LNCaP clone FGC (cell line): Measurements from ENCODE around the gene SECISBP2L.

ENCODE experiments used
- DNase-seq: peaks from one replicate; pipeline ENCODE4 v3.0.0-alpha.2; 2011; ENCODE audit warnings: low read depth
- H3K4me3 ChIP-seq: 2 replicates; pipeline ENCODE4 v1.5.1; 2011; ENCODE audit warnings: mild to moderate bottlenecking, low read depth, low read length, control low read depth
- TF ChIP-seq, protein P1 (sequence below): IDR thresholded peaks from 2 replicates; pipeline ENCODE4 v1.5.1; 2012; ENCODE audit warnings: mild to moderate bottlenecking; ENCODE audit not compliant: control insufficient read depth, insufficient read depth; ENCODE audit errors: extremely low read depth

SECISBP2L gene

DNA sequence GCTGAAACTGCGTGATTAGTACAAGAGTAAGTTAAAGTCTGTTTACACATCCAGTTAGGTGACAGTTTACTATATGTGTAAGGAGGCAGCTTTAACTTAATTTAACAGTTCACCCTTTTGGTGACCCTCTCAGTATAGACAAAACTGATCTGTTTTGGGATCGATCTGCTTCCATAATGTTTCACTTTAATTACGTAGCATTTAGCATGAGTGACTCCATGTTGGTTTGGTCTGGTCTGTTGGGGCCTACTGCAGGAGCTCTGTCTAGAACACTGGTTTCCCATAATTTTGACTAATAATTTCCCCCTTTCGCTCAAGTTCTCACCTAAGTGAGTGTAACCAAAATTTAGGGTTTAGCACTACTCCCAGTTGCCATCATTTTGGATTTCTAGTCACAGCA is 6.4 kb upstream of the SECISBP2L start:
- TF ChIP-seq, protein P1, sequence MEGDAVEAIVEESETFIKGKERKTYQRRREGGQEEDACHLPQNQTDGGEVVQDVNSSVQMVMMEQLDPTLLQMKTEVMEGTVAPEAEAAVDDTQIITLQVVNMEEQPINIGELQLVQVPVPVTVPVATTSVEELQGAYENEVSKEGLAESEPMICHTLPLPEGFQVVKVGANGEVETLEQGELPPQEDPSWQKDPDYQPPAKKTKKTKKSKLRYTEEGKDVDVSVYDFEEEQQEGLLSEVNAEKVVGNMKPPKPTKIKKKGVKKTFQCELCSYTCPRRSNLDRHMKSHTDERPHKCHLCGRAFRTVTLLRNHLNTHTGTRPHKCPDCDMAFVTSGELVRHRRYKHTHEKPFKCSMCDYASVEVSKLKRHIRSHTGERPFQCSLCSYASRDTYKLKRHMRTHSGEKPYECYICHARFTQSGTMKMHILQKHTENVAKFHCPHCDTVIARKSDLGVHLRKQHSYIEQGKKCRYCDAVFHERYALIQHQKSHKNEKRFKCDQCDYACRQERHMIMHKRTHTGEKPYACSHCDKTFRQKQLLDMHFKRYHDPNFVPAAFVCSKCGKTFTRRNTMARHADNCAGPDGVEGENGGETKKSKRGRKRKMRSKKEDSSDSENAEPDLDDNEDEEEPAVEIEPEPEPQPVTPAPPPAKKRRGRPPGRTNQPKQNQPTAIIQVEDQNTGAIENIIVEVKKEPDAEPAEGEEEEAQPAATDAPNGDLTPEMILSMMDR = no peak
- no peak overlapping the region for H3K4me3 ChIP-seq
- DNase-seq = no peak

DNA sequence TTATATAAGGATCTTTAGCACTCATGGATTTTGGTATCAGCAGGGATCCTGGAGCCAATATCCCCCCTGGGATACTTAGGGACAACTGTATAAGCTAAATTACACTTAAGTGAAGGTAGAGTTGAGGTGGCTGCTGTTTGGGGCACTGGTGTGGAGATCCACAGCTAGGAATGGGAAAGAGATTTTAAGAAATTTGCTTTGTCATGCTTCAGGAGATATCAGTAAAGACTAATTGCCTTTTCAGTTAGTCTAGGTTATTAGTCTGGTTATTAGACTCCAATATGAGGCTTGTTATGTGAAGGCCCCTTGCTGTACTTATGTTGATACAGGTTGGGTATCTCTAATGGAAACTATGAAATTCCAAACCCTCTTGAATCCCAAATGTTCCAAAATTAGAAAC is 1.2 kb upstream of the SECISBP2L start:
- H3K4me3 ChIP-seq = no peak overlapping the region
- TF ChIP-seq, protein P1 = no peak
- DNase-seq = no peak

DNA sequence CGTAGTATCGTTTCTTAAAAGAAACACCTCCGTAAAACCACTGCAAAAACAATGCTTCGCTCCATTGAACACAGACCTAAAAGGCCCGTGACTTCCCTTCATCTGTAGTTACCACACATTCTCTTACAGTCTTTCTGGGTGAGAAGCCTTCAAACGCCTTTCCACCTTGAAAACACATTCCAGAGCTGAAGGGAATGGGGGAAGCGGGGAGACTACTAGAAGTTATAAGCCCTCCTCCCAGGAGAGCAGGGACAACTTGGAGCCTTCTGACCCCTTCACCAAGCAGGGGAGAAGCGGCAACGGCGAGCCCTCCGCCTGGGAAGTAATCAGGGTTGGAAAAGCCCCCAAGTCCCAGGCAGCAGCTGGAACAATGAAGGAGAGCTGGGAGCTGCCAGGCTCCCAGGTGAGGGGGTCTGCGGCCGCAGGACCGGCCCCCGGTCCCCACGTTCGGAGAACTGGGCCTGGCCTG is 461 bp downstream of the SECISBP2L start:
- H3K4me3 ChIP-seq = peak overlapping the region; percentile 83
- no peak for DNase-seq
- TF ChIP-seq, protein P1 = no peak

DNA sequence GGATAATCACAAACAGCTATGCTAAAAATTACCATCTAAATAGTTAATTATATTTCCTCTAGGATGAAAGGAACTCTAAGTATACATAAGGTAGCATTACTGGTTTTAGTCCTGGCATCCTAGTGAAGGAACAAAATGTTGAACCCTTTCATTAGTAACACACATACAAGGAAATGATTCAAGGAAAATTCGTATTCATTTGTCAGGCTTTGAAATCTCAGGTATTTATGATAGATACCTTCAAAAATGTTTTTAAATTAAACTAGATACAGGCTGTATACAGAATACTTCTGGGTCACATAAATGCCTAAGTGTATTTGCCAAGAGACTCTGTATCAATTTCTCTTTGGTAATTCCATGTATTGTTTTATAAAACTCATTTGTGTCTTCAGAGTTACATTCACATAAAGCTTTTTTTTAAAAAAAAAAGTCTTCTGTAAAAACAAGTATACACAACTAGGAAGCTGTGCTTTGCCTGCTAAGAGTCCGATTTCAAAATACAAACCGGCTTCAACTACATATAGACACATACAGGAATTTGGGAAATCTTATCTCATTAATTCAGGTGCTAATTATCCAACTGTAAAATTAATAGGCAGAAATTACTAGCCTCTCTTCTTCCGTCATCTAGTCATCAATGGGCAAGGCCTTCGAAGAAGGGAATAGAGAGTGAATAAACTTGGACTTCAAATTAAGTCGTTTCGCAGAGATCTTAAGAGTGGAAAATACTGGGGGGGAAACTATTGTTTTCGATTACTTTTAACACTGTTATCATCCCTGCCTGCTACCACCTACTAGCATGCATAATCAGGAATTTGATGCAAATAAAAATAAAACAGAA is 1.3 kb downstream of the SECISBP2L start:
- H3K4me3 ChIP-seq = peak overlapping the region; percentile 83
- DNase-seq = no peak
- TF ChIP-seq, protein P1 = no peak

DNA sequence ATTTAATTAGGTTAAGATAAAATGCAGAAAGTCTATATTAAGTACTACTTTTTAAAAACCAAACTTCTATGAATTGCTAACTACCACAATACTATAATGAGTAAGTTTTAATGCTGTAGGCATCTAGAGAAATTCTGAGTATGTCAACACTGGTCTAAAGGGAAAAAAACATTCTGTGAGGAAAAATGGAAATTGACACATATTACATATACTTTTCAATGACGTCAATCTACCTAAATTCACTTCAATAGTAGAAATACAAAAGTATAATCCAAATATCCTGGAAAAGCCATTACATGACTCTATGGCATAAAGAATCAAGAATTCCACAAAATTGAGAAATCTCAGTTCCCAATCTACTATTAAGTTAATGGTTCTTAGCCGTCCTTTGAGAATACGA is 2.2 kb downstream of the SECISBP2L start:
- peak overlapping the region; percentile 83 for H3K4me3 ChIP-seq
- no peak for DNase-seq
- TF ChIP-seq, protein P1 = no peak

DNA sequence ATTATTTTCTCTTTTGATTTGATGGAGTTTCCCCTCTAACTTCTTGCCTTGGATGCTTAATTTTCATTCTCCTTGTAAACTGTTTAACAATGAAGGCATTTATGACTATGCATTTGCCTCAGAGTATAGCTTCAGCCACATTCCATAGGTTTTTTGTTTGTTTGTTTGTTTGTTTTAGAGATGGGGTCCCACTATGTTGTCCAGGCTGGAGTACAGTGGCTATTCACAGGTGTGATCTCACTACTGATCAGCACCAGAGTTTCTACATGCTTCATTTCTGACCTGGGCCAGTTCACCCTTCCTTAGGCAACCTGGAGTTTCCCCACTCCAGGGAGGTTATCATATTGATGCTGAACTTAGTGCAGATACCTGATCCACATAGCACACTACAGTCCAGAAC is 4.1 kb downstream of the SECISBP2L start:
- no peak for DNase-seq
- no peak overlapping the region for H3K4me3 ChIP-seq
- TF ChIP-seq, protein P1 = no peak

DNA sequence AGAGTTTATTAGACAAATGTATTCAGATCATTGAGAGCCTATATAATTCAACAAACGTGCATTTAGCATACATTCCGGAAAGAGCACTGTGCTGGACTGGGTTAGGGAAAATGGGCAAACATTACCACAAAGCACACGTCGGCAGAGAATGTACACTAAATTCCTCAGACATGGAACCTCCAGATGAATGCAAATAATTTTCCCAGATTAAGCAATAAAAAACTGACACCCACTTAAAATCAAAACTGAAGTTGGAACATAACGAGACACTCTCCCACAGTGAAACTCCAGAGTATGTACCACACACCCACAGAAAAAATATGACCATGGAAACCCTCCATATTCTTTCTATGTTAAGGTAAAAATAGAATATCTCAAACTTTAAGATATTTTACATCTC is 4.8 kb downstream of the SECISBP2L start:
- TF ChIP-seq, protein P1 = no peak
- no peak for DNase-seq
- no peak overlapping the region for H3K4me3 ChIP-seq
